GM23338 (cell line): Measurements from ENCODE around the gene GRID1. TPM values are rescaled to one million over a fixed set of nuclear protein-coding genes. Genes with fewer than 3 reads are reported as not detected.

Source experiments
- ATAC-seq: fragments of 200-7000 bp; cut with Tn5 transposase; 3 replicates; pipeline ENCODE4 v1.9.1; 2020
- DNase-seq: peaks from one replicate; pipeline ENCODE4 v3.0.0-alpha.2; 2015; ENCODE audit warnings: low spot score
- H2AFZ ChIP-seq: fragments of 200-600 bp; sonication (generic); 2 replicates; pipeline ENCODE4 v1.8.0; 2016; ENCODE audit warnings: antibody characterized with exemption, mild to moderate bottlenecking, moderate library complexity
- H3F3A ChIP-seq: fragments of 200-600 bp; sonication (generic); replicated peaks from 2 replicates; pipeline ENCODE4 v1.8.0; 2017; ENCODE audit warnings: antibody characterized with exemption, mixed run types, low read depth
- H3K27ac ChIP-seq: fragments of 200-600 bp; sonication (generic); 2 replicates; pipeline ENCODE4 v1.6.1; 2016; ENCODE audit warnings: low read depth
- H3K27me3 ChIP-seq: fragments of 200-600 bp; sonication (generic); 2 replicates; pipeline ENCODE4 v1.8.0; 2016; ENCODE audit warnings: mild to moderate bottlenecking, mixed run types, moderate library complexity; ENCODE audit not compliant: insufficient read depth
- H3K36me3 ChIP-seq: fragments of 200-600 bp; sonication (generic); 2 replicates; pipeline ENCODE4 v1.8.0; 2016; ENCODE audit warnings: mild to moderate bottlenecking; ENCODE audit not compliant: insufficient read depth
- H3K4me1 ChIP-seq: fragments of 200-600 bp; sonication (generic); 2 replicates; pipeline ENCODE4 v1.8.0; 2016; ENCODE audit warnings: mild to moderate bottlenecking, moderate library complexity; ENCODE audit not compliant: insufficient read depth
- H3K4me2 ChIP-seq: fragments of 200-600 bp; sonication (generic); 2 replicates; pipeline ENCODE4 v1.7.1; 2017; ENCODE audit warnings: mixed run types
- H3K4me3 ChIP-seq: fragments of 200-600 bp; sonication (generic); 2 replicates; pipeline ENCODE4 v1.6.1; 2016; ENCODE audit warnings: mixed run types
- H3K79me2 ChIP-seq: fragments of 200-600 bp; sonication (generic); replicated peaks from 2 replicates; pipeline ENCODE4 v1.8.0; 2017; ENCODE audit warnings: mild to moderate bottlenecking; ENCODE audit not compliant: insufficient read depth
- H3K9me2 ChIP-seq: fragments of 200-600 bp; sonication (generic); 2 replicates; pipeline ENCODE4 v1.8.0; 2017; ENCODE audit not compliant: insufficient read depth
- H4K20me1 ChIP-seq: fragments of 200-600 bp; sonication (generic); replicated peaks from 2 replicates; pipeline ENCODE4 v1.8.0; 2017; ENCODE audit warnings: mild to moderate bottlenecking; ENCODE audit not compliant: insufficient read depth
- H3K27ac Mint-ChIP-seq: 2 replicates; pipeline ENCODE4 v1.8.0; 2020; ENCODE audit warnings: inconsistent platforms, mild to moderate bottlenecking, moderate library complexity, mixed read lengths
- H3K27me3 Mint-ChIP-seq: 3 replicates; pipeline ENCODE4 v1.8.0; 2022; ENCODE audit warnings: low read depth, mild to moderate bottlenecking, moderate library complexity, mixed read lengths, inconsistent platforms; ENCODE audit not compliant: insufficient read depth, poor library complexity
- H3K36me3 Mint-ChIP-seq: 3 replicates; pipeline ENCODE4 v1.8.0; 2021; ENCODE audit warnings: low read depth, mild to moderate bottlenecking, inconsistent platforms, moderate library complexity, mixed read lengths
- H3K4me1 Mint-ChIP-seq: 3 replicates; pipeline ENCODE4 v1.8.0; 2020; ENCODE audit warnings: mild to moderate bottlenecking, inconsistent platforms, mixed read lengths
- H3K4me3 Mint-ChIP-seq: 3 replicates; pipeline ENCODE4 v1.8.0; 2021; ENCODE audit warnings: moderate library complexity, mild to moderate bottlenecking, inconsistent platforms, mixed read lengths
- H3K9me3 Mint-ChIP-seq: 3 replicates; pipeline ENCODE4 v1.8.0; 2020; ENCODE audit warnings: moderate library complexity, mild to moderate bottlenecking, inconsistent platforms, mixed read lengths
- CREB1 ChIP-seq: fragments of 250-450 bp; sonication (Bioruptor Pico); IDR thresholded peaks from 2 replicates; pipeline ENCODE4 v1.5.0; 2020; ENCODE audit warnings: low read depth, mild to moderate bottlenecking, moderate library complexity
- ETS1 ChIP-seq: IDR thresholded peaks from 2 replicates; pipeline ENCODE4 v1.6.1; 2016; ENCODE audit warnings: antibody characterized with exemption
- EZH2 ChIP-seq: fragments of 200-600 bp; sonication (generic); IDR thresholded peaks from one replicate; pipeline ENCODE4 v1.8.0; 2017; ENCODE audit warnings: antibody characterized with exemption, mild to moderate bottlenecking, low read depth; ENCODE audit not compliant: unreplicated experiment
- EZH2phosphoT487 ChIP-seq: fragments of 200-600 bp; sonication (generic); IDR thresholded peaks from one replicate; pipeline ENCODE4 v1.8.1; 2018; ENCODE audit warnings: antibody characterized with exemption; ENCODE audit not compliant: unreplicated experiment
- JUNB ChIP-seq: IDR thresholded peaks from one replicate; pipeline ENCODE4 v1.6.1; 2016; ENCODE audit warnings: antibody characterized with exemption; ENCODE audit not compliant: unreplicated experiment
- NANOG ChIP-seq: IDR thresholded peaks from 2 replicates; pipeline ENCODE4 v1.6.1; 2016; ENCODE audit warnings: antibody characterized with exemption, borderline replicate concordance
- POLR2AphosphoS5 ChIP-seq: IDR thresholded peaks from 2 replicates; pipeline ENCODE4 v1.6.1; 2016; ENCODE audit warnings: antibody characterized with exemption, low read depth
- ZNF114 ChIP-seq: fragments of 250-450 bp; sonication (Bioruptor Pico); IDR thresholded peaks from 2 replicates; pipeline ENCODE4 v1.5.0; 2020; ENCODE audit warnings: mild to moderate bottlenecking, moderate library complexity
- ZNF331 ChIP-seq: fragments of 250-450 bp; sonication (Bioruptor Pico); IDR thresholded peaks from 2 replicates; pipeline ENCODE4 v1.5.0; 2020; ENCODE audit warnings: low read depth, mild to moderate bottlenecking, moderate library complexity
- polyA plus RNA-seq: library from polyadenylated mRNA; unstranded; fragments of >200 nt; fragmentation: Nextera tagmentation; extraction: Ambion mirVana; gene quantifications from 2 replicates; pipeline ENCODE4 v1.2.1, GENCODE V29; 2016
- total RNA-seq: library from RNA; depleted of rRNA; stranded (reverse); fragments of >200 nt; shearing (Covaris generic); gene quantifications from 2 replicates; pipeline ENCODE4 v1.2.3, GENCODE V29; 2014
- TF ChIP-seq, protein P1 (sequence below), 2 experiments: fragments of 200-600 bp in 1 of 2; sonication (generic) in 1 of 2; conservative IDR thresholded peaks; 2 replicates each; pipeline versions ENCODE4 v1.5.1 to v1.6.1; 2016 to 2017; ENCODE audit warnings: antibody characterized with exemption in 2 of 2, low read depth in 2 of 2, mild to moderate bottlenecking in 2 of 2, moderate library complexity in 1 of 2

The GRID1 gene
- total and polyA plus RNA-seq, 2 experiments from 2014 or later, result 0.14 to 0.15 TPM

DNA sequence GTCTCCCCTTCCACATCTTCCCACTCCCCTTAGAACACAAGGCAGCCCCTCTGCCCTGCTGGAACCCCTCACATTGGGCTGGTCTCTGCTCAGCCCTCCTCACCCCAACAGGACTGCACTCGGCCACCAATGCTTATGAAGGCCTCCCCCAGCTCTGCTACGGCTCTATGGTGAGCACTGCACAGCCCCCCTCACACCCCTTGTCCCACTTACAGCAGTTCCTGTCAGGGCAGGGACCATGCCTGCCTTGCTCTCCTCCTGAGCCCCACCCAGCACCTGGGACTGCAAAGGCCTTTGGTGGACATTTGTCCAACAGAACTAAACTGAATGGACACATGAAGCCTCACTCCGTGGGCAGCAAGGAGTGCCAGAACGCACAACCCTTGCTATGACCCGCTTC is 171.9 kb downstream of the GRID1 start:
- Histone ChIP-seq H3K4me1 (no peaks in the 10 kb centered on the region), H3K9me2 (no peaks in the 10 kb centered on the region), H3K36me3 (no peaks in the 10 kb centered on the region), H3K4me3 (no peak overlapping the region), H2AFZ (no peak overlapping the region), H3F3A (no peaks in the 10 kb centered on the region), H3K27me3 (no peaks in the 10 kb centered on the region), H3K27ac (no peak overlapping the region), H4K20me1 (no peaks in the 10 kb centered on the region), H3K4me2 (no peak overlapping the region), H3K79me2 (no peaks in the 10 kb centered on the region)
- Mint-ChIP-seq H3K9me3 (no peaks in the 10 kb centered on the region; the same call in 2 of the 3 replicates), H3K27ac (no peak overlapping the region), H3K4me3 (no peak overlapping the region), H3K4me1 (no peaks in the 10 kb centered on the region), H3K36me3 (no peaks in the 10 kb centered on the region; the same call in 2 of the 3 replicates), H3K27me3 (peaks cover 5% of the 10 kb centered on the region)
- no peak for DNase-seq
- TF ChIP-seq EZH2, result no peak
- ATAC-seq, result no peak

DNA sequence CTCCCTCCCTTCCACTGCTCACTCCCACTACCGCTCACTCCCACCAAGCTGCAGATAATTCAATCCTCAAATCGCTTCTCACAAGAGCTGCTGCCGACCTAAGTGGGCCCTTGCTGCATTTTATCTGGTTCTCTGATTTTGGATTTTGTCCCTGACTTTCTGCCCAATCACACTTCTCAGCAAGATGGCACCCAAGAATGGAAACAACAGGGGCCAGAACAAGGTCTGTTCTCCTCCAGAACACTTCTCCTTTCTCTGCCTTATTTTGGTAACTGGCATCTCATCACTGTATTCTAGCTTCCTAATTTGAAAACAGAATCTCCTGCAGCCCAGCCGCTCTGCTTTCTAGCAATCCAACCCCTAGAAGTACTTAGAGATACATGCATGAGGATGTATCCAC is 172.8 kb downstream of the GRID1 start:
- no peak overlapping the region for H3K4me2 ChIP-seq
- Mint-ChIP-seq H3K27ac (no peak overlapping the region), H3K36me3 (no peaks in the 10 kb centered on the region; the same call in 2 of the 3 replicates), H3K9me3 (no peaks in the 10 kb centered on the region; the same call in 2 of the 3 replicates), H3K4me1 (no peaks in the 10 kb centered on the region), H3K4me3 (no peak overlapping the region), H3K27me3 (peaks cover 5% of the 10 kb centered on the region)
- H3K4me3 ChIP-seq, result no peak overlapping the region
- no peak overlapping the region for H3K27ac ChIP-seq
- no peaks in the 10 kb centered on the region for H4K20me1 ChIP-seq
- DNase-seq (no peak), ATAC-seq (no peak)
- no peak for TF ChIP-seq ZNF331 (CRISPR knock-in tag)
- no peak for TF ChIP-seq NANOG
- TF ChIP-seq ZNF114, result no peak
- no peak for TF ChIP-seq EZH2phosphoT487
- no peaks in the 10 kb centered on the region for H3K79me2 ChIP-seq
- no peaks in the 10 kb centered on the region for H3K4me1 ChIP-seq
- H3K9me2 ChIP-seq, result no peaks in the 10 kb centered on the region
- H3K36me3 ChIP-seq, result no peaks in the 10 kb centered on the region
- H2AFZ ChIP-seq, result no peak overlapping the region
- H3K27me3 ChIP-seq, result no peaks in the 10 kb centered on the region
- no peaks in the 10 kb centered on the region for H3F3A ChIP-seq

GRCh38 chr10:86192691-86193090 is 173.9 kb downstream of the GRID1 start:
- Mint-ChIP-seq H3K4me3 (no peak overlapping the region), H3K4me1 (no peaks in the 10 kb centered on the region), H3K27me3 (peaks cover 5% of the 10 kb centered on the region), H3K36me3 (no peaks in the 10 kb centered on the region; the same call in 2 of the 3 replicates), H3K9me3 (no peaks in the 10 kb centered on the region; the same call in 2 of the 3 replicates), H3K27ac (no peak overlapping the region)
- ATAC-seq, result no peak
- Histone ChIP-seq H3K27ac (no peak overlapping the region), H3K36me3 (no peaks in the 10 kb centered on the region), H2AFZ (no peak overlapping the region), H3K9me2 (no peaks in the 10 kb centered on the region), H4K20me1 (no peaks in the 10 kb centered on the region), H3K27me3 (no peaks in the 10 kb centered on the region), H3K79me2 (no peaks in the 10 kb centered on the region), H3K4me3 (no peak overlapping the region), H3K4me1 (no peaks in the 10 kb centered on the region), H3F3A (no peaks in the 10 kb centered on the region), H3K4me2 (no peak overlapping the region)
- DNase-seq, result no peak
- TF ChIP-seq CREB1 (no peak), POLR2AphosphoS5 (no peak), ZNF331 (CRISPR knock-in tag) (no peak), ETS1 (no peak), JUNB (no peak), EZH2 (no peak)
- TF ChIP-seq, protein P1, sequence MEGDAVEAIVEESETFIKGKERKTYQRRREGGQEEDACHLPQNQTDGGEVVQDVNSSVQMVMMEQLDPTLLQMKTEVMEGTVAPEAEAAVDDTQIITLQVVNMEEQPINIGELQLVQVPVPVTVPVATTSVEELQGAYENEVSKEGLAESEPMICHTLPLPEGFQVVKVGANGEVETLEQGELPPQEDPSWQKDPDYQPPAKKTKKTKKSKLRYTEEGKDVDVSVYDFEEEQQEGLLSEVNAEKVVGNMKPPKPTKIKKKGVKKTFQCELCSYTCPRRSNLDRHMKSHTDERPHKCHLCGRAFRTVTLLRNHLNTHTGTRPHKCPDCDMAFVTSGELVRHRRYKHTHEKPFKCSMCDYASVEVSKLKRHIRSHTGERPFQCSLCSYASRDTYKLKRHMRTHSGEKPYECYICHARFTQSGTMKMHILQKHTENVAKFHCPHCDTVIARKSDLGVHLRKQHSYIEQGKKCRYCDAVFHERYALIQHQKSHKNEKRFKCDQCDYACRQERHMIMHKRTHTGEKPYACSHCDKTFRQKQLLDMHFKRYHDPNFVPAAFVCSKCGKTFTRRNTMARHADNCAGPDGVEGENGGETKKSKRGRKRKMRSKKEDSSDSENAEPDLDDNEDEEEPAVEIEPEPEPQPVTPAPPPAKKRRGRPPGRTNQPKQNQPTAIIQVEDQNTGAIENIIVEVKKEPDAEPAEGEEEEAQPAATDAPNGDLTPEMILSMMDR (conservative IDR thresholded peaks at IDR 0.05; ENCODE audit: low read depth in 2 of 2), result no peak
